GM12801 (cell line): ENCODE data around the gene TRIM26.

Experiments
- CTCF ChIP-seq: IDR thresholded peaks from one replicate; pipeline ENCODE4 v1.5.1; 2011; ENCODE audit warnings: control low read depth; ENCODE audit not compliant: insufficient read length; ENCODE audit errors: extremely low read depth

The TRIM26 gene

DNA sequence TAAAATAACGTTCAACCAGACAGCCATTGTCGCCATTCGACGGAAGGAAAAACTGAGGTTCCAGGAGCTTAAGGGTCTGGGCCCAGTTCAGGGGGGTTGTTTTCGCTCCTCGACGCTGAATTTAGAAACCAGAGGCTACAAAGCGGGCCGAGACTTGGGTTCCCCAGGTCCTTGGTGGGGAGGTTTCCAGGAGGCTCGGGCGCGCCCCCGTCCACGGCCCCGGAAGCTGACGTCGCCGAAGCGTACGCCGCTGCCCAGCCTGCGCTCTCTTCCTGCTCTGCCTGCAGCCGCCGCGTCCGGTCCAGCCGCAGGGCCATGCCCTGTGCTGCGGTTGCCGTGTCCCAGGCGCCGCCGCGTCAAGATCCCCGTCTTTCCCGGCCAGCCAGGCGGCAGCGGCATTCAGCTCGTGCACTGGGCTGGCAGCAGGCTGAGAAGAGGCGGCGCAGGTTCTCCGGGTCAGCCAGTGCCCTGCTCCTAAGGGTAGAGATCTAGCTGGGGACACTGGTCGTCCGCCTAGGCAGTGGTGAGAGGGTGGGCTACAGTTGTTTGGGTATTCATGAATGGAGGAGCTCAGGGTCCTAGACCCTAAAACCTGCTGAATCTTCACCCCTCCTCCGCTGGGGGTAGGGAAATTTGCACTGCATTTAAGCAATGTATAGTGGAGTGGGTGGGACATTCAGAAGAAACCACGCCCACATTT is 901 bp upstream of the TRIM26 start:
- no peak for TF ChIP-seq CTCF

- TF ChIP-seq CTCF, result no peak
These were observed 406 bp upstream of the TRIM26 start for GRCh38 chr6:30213667-30213956.

DNA sequence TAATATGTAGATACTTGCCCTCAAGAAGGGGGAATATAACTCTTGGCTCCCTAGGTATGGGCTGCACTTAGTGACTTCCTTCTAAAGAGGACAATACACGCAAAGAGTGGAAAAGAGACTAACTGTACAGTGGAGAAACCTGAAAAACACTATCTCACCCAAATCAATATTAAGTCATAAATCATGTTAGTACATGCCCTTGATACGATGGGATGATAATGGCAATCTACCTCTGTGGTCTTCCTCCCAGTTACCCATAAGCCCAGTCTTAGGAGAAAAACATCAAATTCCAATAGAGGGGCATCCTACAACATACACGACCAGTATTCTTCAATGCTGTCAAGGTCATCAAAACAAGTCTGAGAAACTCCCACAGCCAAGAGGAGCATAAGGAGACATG is 1.3 kb downstream of the TRIM26 start:
- TF ChIP-seq CTCF, result no peak

GRCh38 chr6:30211306-30211705 is 1.9 kb downstream of the TRIM26 start:
- TF ChIP-seq CTCF, result no peak

DNA sequence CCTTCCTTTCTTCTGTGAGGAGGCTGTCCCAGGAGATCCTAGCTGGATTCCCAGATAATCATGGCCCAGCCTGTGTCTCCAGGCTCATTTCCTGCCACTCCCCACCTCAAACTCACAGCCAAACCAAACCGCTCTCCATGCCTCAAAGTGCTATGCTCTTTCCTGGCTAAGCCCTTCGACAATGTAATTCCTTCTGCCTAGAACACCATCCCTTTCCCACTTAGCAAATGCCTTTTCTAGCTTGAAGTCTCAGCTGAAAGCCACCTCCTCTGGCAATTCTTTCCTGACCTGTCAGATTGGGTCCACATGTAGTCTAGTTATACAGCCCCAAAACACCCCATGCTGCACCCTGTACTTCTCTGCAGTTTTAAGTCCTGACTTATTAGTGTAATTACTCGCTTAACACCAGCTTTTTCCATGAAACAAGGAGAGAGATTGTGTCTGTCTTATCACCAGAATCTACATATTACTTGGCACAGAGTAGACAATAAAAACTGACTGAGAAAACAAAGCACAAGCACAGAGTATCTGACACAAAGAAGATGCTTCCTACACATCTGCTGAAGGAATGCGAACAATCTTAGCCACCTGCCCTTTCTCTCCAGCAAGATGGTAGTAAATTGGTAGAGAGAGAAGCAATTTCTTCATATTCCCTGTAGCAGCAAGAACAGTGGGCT is 5.4 kb downstream of the TRIM26 start:
- no peak for TF ChIP-seq CTCF

GRCh38 chr6:30206799-30207618 is 6.2 kb downstream of the TRIM26 start:
- TF ChIP-seq CTCF, result no peak

GRCh38 chr6:30206152-30206551 is 7.1 kb downstream of the TRIM26 start:
- TF ChIP-seq CTCF, result no peak
